ENCODE results near the gene H19.

GRCh38 chr11:2002042-2002776 is 4.6 kb upstream of the H19 start:
- TF ChIP-seq CTCF (conservative IDR thresholded peaks at IDR 0.05 in 1 of 2, IDR thresholded peaks at IDR 0.05 in 1 of 2; ENCODE audit: low read depth in 1 of 2, low read length in 2 of 2) (no peak), EZH2 (IDR thresholded peaks at IDR 0.05; ENCODE audit: low read length, missing control alignments) (no peak)
